ENCODE measurements around the gene WDR41. TPM values are rescaled to one million over a fixed set of nuclear protein-coding genes. Genes with fewer than 3 reads are reported as not detected.

Gene WDR41
- total and polyA plus RNA-seq, 9 of the 15 experiments (the other 6 are each of a cell fraction or from before 2014, with no cell fraction given) = 33.6 to 67.2 (median 55.5) TPM

- H3K27me3 ChIP-seq (ENCODE audit: control insufficient read depth in 2 of 2, insufficient read depth in 2 of 2, low read length in 2 of 2) = peaks cover 17 to 30% of the 10 kb centered on the region in 2 experiments
- intact Hi-C loops (cut with micrococcal nuclease) = no loop called here
- no peaks in the 10 kb centered on the region for H3K36me3 ChIP-seq (ENCODE audit: control insufficient read depth, insufficient read depth, low read length)
- ChIA-PET CTCF (ENCODE audit: low intra/inter-chr PET ratio) (no interaction called here), POLR2A (no interaction called here)
- DNase-seq (ENCODE audit: extremely low read depth in 1 of 4, low spot score in 3 of 4) (no peak), FAIRE-seq (no peak), ATAC-seq (no peak)
- no peaks in the 10 kb centered on the region for H4K20me1 ChIP-seq (replicated peaks; ENCODE audit: control insufficient read depth, insufficient read depth, low read length)
- 3% methylated on average over 3 of the region's 3 CpGs for WGBS (ENCODE audit: insufficient coverage, low coverage, missing lambda C conversion rate)
- no peak overlapping the region for H3K27ac ChIP-seq (ENCODE audit: extremely low read depth, low read depth, low read length)
- TF ChIP-seq, protein P1, sequence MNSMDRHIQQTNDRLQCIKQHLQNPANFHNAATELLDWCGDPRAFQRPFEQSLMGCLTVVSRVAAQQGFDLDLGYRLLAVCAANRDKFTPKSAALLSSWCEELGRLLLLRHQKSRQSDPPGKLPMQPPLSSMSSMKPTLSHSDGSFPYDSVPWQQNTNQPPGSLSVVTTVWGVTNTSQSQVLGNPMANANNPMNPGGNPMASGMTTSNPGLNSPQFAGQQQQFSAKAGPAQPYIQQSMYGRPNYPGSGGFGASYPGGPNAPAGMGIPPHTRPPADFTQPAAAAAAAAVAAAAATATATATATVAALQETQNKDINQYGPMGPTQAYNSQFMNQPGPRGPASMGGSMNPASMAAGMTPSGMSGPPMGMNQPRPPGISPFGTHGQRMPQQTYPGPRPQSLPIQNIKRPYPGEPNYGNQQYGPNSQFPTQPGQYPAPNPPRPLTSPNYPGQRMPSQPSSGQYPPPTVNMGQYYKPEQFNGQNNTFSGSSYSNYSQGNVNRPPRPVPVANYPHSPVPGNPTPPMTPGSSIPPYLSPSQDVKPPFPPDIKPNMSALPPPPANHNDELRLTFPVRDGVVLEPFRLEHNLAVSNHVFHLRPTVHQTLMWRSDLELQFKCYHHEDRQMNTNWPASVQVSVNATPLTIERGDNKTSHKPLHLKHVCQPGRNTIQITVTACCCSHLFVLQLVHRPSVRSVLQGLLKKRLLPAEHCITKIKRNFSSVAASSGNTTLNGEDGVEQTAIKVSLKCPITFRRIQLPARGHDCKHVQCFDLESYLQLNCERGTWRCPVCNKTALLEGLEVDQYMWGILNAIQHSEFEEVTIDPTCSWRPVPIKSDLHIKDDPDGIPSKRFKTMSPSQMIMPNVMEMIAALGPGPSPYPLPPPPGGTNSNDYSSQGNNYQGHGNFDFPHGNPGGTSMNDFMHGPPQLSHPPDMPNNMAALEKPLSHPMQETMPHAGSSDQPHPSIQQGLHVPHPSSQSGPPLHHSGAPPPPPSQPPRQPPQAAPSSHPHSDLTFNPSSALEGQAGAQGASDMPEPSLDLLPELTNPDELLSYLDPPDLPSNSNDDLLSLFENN (IDR thresholded peaks at IDR 0.05; ENCODE audit: low read depth in 2 of 2, low read length in 2 of 2) = no peak
- TF ChIP-seq SMAD2 (IDR thresholded peaks at IDR 0.05; ENCODE audit: low read depth, low read length) = no peak
- no peak for TF ChIP-seq NFIC (IDR thresholded peaks at IDR 0.05)
- no peak for TF ChIP-seq TCF7 (IDR thresholded peaks at IDR 0.05; ENCODE audit: borderline replicate concordance)
- H2AFZ ChIP-seq (ENCODE audit: low read depth, low read length) = no peak overlapping the region
- H3K4me2 ChIP-seq (ENCODE audit: insufficient read depth, low read length) = no peak overlapping the region
- no peaks in the 10 kb centered on the region for H3K79me2 ChIP-seq (ENCODE audit: control insufficient read depth, insufficient read depth, low read length)
- no TSS peak for BruUV-seq (replicated peaks)
- no peaks in the 10 kb centered on the region for H3K9me3 ChIP-seq (replicated peaks; ENCODE audit: control insufficient read depth, insufficient read depth, low read depth, low read length)
- H3K4me3 ChIP-seq = no peak overlapping the region
- no peaks in the 10 kb centered on the region for H3K9me1 ChIP-seq (ENCODE audit: control insufficient read depth, insufficient read depth, low read length)
- H3K4me1 ChIP-seq (replicated peaks in 1 of 2; ENCODE audit: control insufficient read depth in 2 of 2, insufficient read depth in 2 of 2, low read length in 2 of 2) = no peaks in the 10 kb centered on the region
- H3K9ac ChIP-seq (ENCODE audit: insufficient read depth in 1 of 2, low read depth in 2 of 2, low read length in 2 of 2) = no peak overlapping the region
- in situ Hi-C loops (cut with MboI) = no loop called here
Measured at GRCh38 chr5:77390221-77390620, 101.9 kb downstream of the WDR41 start.

Data from K562 (cell line).